K562 (cell line): Measurements from ENCODE around the gene MC3R. TPM values are rescaled to one million over a fixed set of nuclear protein-coding genes. Genes with fewer than 3 reads are reported as not detected.

Experiments
- ATAC-seq: fragments of 200-7000 bp; cut with Tn5 transposase; 3 replicates; pipeline ENCODE4 v1.9.1; 2020; ENCODE audit warnings: moderate library complexity
- BruUV-seq: library from RNA; stranded (reverse); fragments of 400-500 nt; replicated peaks from 2 replicates; lab custom pipeline; 2021; lab: Mats Ljungman, UMichigan
- CTCF ChIA-PET: fragments of 300-600 bp; formaldehyde crosslinking; extraction: SDS; loops from one replicate; lab custom pipeline; 2021; ENCODE audit warnings: low intra/inter-chr PET ratio; lab: Yijun Ruan, JAX
- POLR2A ChIA-PET: fragments of 300-600, 350-650 bp; sonication (Branson Sonifier 250); formaldehyde crosslinking; extraction: SDS; loops from one replicate; lab custom pipeline; 2021; ENCODE audit warnings: antibody characterized with exemption, inconsistent platforms; lab: Yijun Ruan, JAX
- DNase-seq, 4 experiments: peaks; one replicate each; pipeline versions ENCODE4 v3.0.0 to v3.0.0-alpha.2; 2011 to 2018; ENCODE audit warnings: low spot score in 3 of 4, mixed read lengths in 3 of 4; ENCODE audit errors: extremely low read depth in 1 of 4
- FAIRE-seq: peaks from 2 replicates; lab custom pipeline; 2011; peaks lifted over from hg19 to GRCh38; lab: Jason Lieb, UNC
- H2AFZ ChIP-seq: 2 replicates; pipeline ENCODE4 v1.6.0; 2011; ENCODE audit warnings: low read depth, low read length, control low read depth, inconsistent platforms
- H3K27ac ChIP-seq: fragments of 200-600 bp; 3 replicates; pipeline ENCODE4 v1.8.0; 2011; ENCODE audit warnings: low read depth, mild to moderate bottlenecking, control low read depth, inconsistent platforms, low read length, moderate library complexity, mixed read lengths; ENCODE audit errors: extremely low read depth
- H3K27me3 ChIP-seq, 2 experiments: fragments of 300-600 bp in 1 of 2; 2 replicates in 1 of 2; 3 replicates in 1 of 2; pipeline versions ENCODE4 v1.6.0 to v1.8.0; 2011; ENCODE audit warnings: inconsistent platforms in 2 of 2, low read length in 2 of 2, mild to moderate bottlenecking in 1 of 2, mixed read lengths in 1 of 2, moderate library complexity in 1 of 2; ENCODE audit not compliant: control insufficient read depth in 2 of 2, insufficient read depth in 2 of 2
- H3K36me3 ChIP-seq: fragments of 300-600 bp; 3 replicates; pipeline ENCODE4 v1.8.0; 2011; ENCODE audit warnings: mild to moderate bottlenecking, low read length, inconsistent platforms; ENCODE audit not compliant: control insufficient read depth, insufficient read depth
- H3K4me1 ChIP-seq, 2 experiments: fragments of 200-600 bp in 1 of 2; replicated peaks in 1 of 2; 2 replicates in 1 of 2; 3 replicates in 1 of 2; pipeline versions ENCODE4 v1.5.1 to v1.8.0; 2011; ENCODE audit warnings: inconsistent platforms in 2 of 2, low read length in 2 of 2, mild to moderate bottlenecking in 1 of 2, mixed read lengths in 1 of 2, moderate library complexity in 1 of 2; ENCODE audit not compliant: control insufficient read depth in 2 of 2, insufficient read depth in 2 of 2
- H3K4me2 ChIP-seq: 2 replicates; pipeline ENCODE4 v1.6.1; 2011; ENCODE audit warnings: low read length, control low read depth, inconsistent platforms, mixed read lengths; ENCODE audit not compliant: insufficient read depth
- H3K4me3 ChIP-seq: fragments of 200-600 bp; sonication (generic), shearing (Covaris generic); 2 replicates; pipeline ENCODE4 v1.5.1; 2016; ENCODE audit warnings: control low read depth, inconsistent platforms
- H3K79me2 ChIP-seq: fragments of 200-600 bp; 3 replicates; pipeline ENCODE4 v1.8.0; 2011; ENCODE audit warnings: low read length, inconsistent platforms; ENCODE audit not compliant: control insufficient read depth, insufficient read depth
- H3K9ac ChIP-seq, 2 experiments: 2 replicates each; pipeline versions ENCODE4 v1.6.0 to v1.6.1; 2011; ENCODE audit warnings: low read depth in 2 of 2, low read length in 2 of 2, control low read depth in 1 of 2, inconsistent platforms in 1 of 2, mild to moderate bottlenecking in 1 of 2, mixed read lengths in 1 of 2; ENCODE audit not compliant: insufficient read depth in 1 of 2
- H3K9me1 ChIP-seq: one replicate; pipeline ENCODE4 v1.6.0; 2011; ENCODE audit warnings: inconsistent platforms, mild to moderate bottlenecking, low read length, moderate library complexity; ENCODE audit not compliant: control insufficient read depth, insufficient read depth
- H3K9me3 ChIP-seq: replicated peaks from 2 replicates; pipeline ENCODE4 v1.5.1; 2011; ENCODE audit warnings: low read depth, low read length, inconsistent platforms; ENCODE audit not compliant: control insufficient read depth, insufficient read depth
- H4K20me1 ChIP-seq: replicated peaks from 2 replicates; pipeline ENCODE4 v1.6.1; 2011; ENCODE audit warnings: low read length, inconsistent platforms, mixed read lengths; ENCODE audit not compliant: control insufficient read depth, insufficient read depth
- E4F1 ChIP-seq: fragments of 250-450 bp; sonication (Bioruptor Pico); IDR thresholded peaks from 2 replicates; pipeline ENCODE4 v1.5.0; 2021; ENCODE audit warnings: mild to moderate bottlenecking, borderline replicate concordance
- FOXA1 ChIP-seq: fragments of 450-650 bp; IDR thresholded peaks from 2 replicates; pipeline ENCODE4 v1.6.1; 2016; ENCODE audit warnings: mild to moderate bottlenecking, borderline replicate concordance
- KAT8 ChIP-seq: fragments of 450-650 bp; IDR thresholded peaks from 2 replicates; pipeline ENCODE4 v1.6.1; 2016; ENCODE audit warnings: low read depth, mild to moderate bottlenecking
- MCM3 ChIP-seq: fragments of 450-650 bp; IDR thresholded peaks from 2 replicates; pipeline ENCODE4 v1.6.1; 2016
- MCM5 ChIP-seq: fragments of 450-650 bp; IDR thresholded peaks from 2 replicates; pipeline ENCODE4 v1.6.1; 2016; ENCODE audit warnings: low read depth
- MLLT1 ChIP-seq, 2 experiments: fragments of 450-650 bp; IDR thresholded peaks; 2 replicates each; pipeline ENCODE4 v1.6.1; 2016
- NR2F6 ChIP-seq: fragments of 450-650 bp; formaldehyde crosslinking; IDR thresholded peaks from 2 replicates; pipeline ENCODE4 v1.4.0; 2020; ENCODE audit warnings: mild to moderate bottlenecking
- PCBP2 ChIP-seq: fragments of 200-400 bp; formaldehyde crosslinking; IDR thresholded peaks from 2 replicates; pipeline ENCODE4 v1.6.1; 2018; ENCODE audit warnings: low read length, low read depth, mild to moderate bottlenecking, moderate library complexity; ENCODE audit not compliant: poor library complexity, severe bottlenecking
- RNF219 ChIP-seq: fragments of 250-450 bp; sonication (Bioruptor Pico); IDR thresholded peaks from 2 replicates; pipeline ENCODE4 v1.5.0; 2022; ENCODE audit warnings: mild to moderate bottlenecking
- WHSC1 ChIP-seq: IDR thresholded peaks from one replicate; pipeline ENCODE4 v1.6.1; 2012; ENCODE audit warnings: low read length, control low read depth, inconsistent platforms
- ZFX ChIP-seq: sonication (generic); formaldehyde crosslinking; IDR thresholded peaks from 2 replicates; pipeline ENCODE4 v1.8.0; 2022; ENCODE audit warnings: mild to moderate bottlenecking, missing genetic modification reagents, moderate library complexity
- ZHX1 ChIP-seq: fragments of 150-350 bp; conservative IDR thresholded peaks from 2 replicates; pipeline ENCODE4 v1.6.1; 2014; ENCODE audit warnings: low read length
- WGBS: fragments of 100-300 bp; shearing (Covaris generic); methylation state at CpG from one replicate; pipeline ENCODE4 v1.1.6; 2016; ENCODE audit warnings: low coverage, mixed read lengths; ENCODE audit not compliant: insufficient coverage; ENCODE audit errors: missing lambda C conversion rate; 5-methylcytosine and 5-hydroxymethylcytosine counted together
- in situ Hi-C: fragments of 300-500 bp; cut with MboI; formaldehyde crosslinking; loops from 4 replicates; pipeline ENCODE4 v1.15.0; 2018; ENCODE audit warnings: inconsistent platforms, mixed read lengths
- intact Hi-C: fragments of 100-400 bp; cut with micrococcal nuclease; formaldehyde crosslinking; loops from 2 replicates; pipeline ENCODE4 v1.14.2; 2022
- polyA plus RNA-seq, 8 experiments: library from polyadenylated mRNA; depleted of rRNA in 4 of 8; stranded (reverse) in 5 of 8; unstranded in 3 of 8; fragments of >200 nt; fragmentation: Nextera tagmentation in 2 of 8; fragmentation: Illumina TruSeq in 1 of 8; extraction: Ambion mirVana in 2 of 8; extraction: Trizol in 1 of 8; gene quantifications; 2 replicates each; pipeline versions ENCODE4 v1.2.1 to v1.2.3, GENCODE V29; 2011 to 2014; ENCODE audit warnings: inconsistent platforms in 1 of 8, missing spikeins in 1 of 8
- total RNA-seq, 7 experiments: library from RNA; depleted of rRNA in 6 of 7; stranded (reverse); fragments of >200 nt in 6 of 7; fragmentation: Illumina TruSeq in 2 of 7; extraction: Trizol in 2 of 7; gene quantifications; 2 replicates each; pipeline versions ENCODE4 v1.2.1 to v1.2.3, GENCODE V29; 2011 to 2021; ENCODE audit warnings: low replicate concordance in 1 of 7

Gene MC3R
- total and polyA plus RNA-seq, 9 of the 15 experiments (the other 6 are each of a cell fraction or from before 2014, with no cell fraction given): not detected

- in situ Hi-C loops (no loop called here), intact Hi-C loops (no loop called here)
- POLR2A ChIA-PET: no interaction called here
- Histone ChIP-seq H2AFZ (no peak overlapping the region), H3K27ac (no peak overlapping the region), H3K79me2 (no peaks in the 10 kb centered on the region), H3K4me3 (no peak overlapping the region), H3K36me3 (no peaks in the 10 kb centered on the region), H3K9me3 (no peaks in the 10 kb centered on the region), H3K27me3 (no peaks in the 10 kb centered on the region), H4K20me1 (no peaks in the 10 kb centered on the region), H3K4me2 (no peak overlapping the region), H3K9me1 (no peaks in the 10 kb centered on the region), H3K4me1 (no peaks in the 10 kb centered on the region), H3K9ac (no peak overlapping the region)
- FAIRE-seq (no peak), ATAC-seq (no peak), DNase-seq (no peak)
- no TSS peak for BruUV-seq
- 2% methylated on average over 6 of the region's 6 CpGs for WGBS
- TF ChIP-seq NR2F6 (CRISPR knock-in tag) (no peak), PCBP2 (no peak), ZHX1 (no peak), MCM5 (no peak), KAT8 (no peak), WHSC1 (no peak), MLLT1 (IDR thresholded peaks at IDR 0.05) (no peak), MCM3 (no peak), ZFX (no peak), RNF219 (no peak), E4F1 (CRISPR knock-in tag) (no peak), FOXA1 (no peak)
- CTCF ChIA-PET: no interaction called here
Observed at GRCh38 chr20:56274156-56274555, 25.6 kb downstream of the MC3R start.
